ENCODE results near the gene TBC1D22A.
A peak's percentile ranks its signal among the peaks of the same experiment; 100 is the strongest.

Gene TBC1D22A

GRCh38 chr22:46829941-46830715 lies 67.7 kb downstream of the TBC1D22A start:
- TF ChIP-seq RARB (CRISPR knock-in tag; IDR thresholded peaks at IDR 0.05) (no peak), ZFP3 (CRISPR knock-in tag; IDR thresholded peaks at IDR 0.05) (no peak), ZNF70 (CRISPR knock-in tag; IDR thresholded peaks at IDR 0.05) (no peak), TCF4 (CRISPR knock-in tag; IDR thresholded peaks at IDR 0.05; ENCODE audit: borderline replicate concordance) (peak; percentile 55; the same call in 1 of the 2 replicates), PPARA (CRISPR knock-in tag; IDR thresholded peaks at IDR 0.05; ENCODE audit: borderline replicate concordance) (no peak), ZFP30 (CRISPR knock-in tag; IDR thresholded peaks at IDR 0.05) (no peak), TOX (CRISPR knock-in tag; IDR thresholded peaks at IDR 0.05; ENCODE audit: borderline replicate concordance) (no peak), ZC3H10 (CRISPR knock-in tag; IDR thresholded peaks at IDR 0.05) (no peak), SNAI2 (CRISPR knock-in tag; IDR thresholded peaks at IDR 0.05) (no peak), ARNTL (CRISPR knock-in tag; IDR thresholded peaks at IDR 0.05; ENCODE audit: borderline replicate concordance, low read depth) (no peak), CSDC2 (CRISPR knock-in tag; IDR thresholded peaks at IDR 0.05) (0 out of 2 replicates have a peak, but pooled peaks have one; percentile 22), PATZ1 (CRISPR knock-in tag; IDR thresholded peaks at IDR 0.05; ENCODE audit: borderline replicate concordance) (no peak), TSHZ2 (CRISPR knock-in tag; IDR thresholded peaks at IDR 0.05) (no peak; the same call in 1 of the 2 replicates), ISL1 (CRISPR knock-in tag; IDR thresholded peaks at IDR 0.05) (peak; percentile 79), CSRNP3 (CRISPR knock-in tag; IDR thresholded peaks at IDR 0.05) (no peak), GLIS3 (CRISPR knock-in tag; IDR thresholded peaks at IDR 0.05) (no peak), CREB5 (CRISPR knock-in tag; IDR thresholded peaks at IDR 0.05; ENCODE audit: low read depth) (no peak)
- ATAC-seq, result peak; percentile 88

GRCh38 chr22:46830841-46831240 lies 68.4 kb downstream of the TBC1D22A start:
- TF ChIP-seq ZNF8 (CRISPR knock-in tag; IDR thresholded peaks at IDR 0.05) (no peak), ZFP3 (CRISPR knock-in tag; IDR thresholded peaks at IDR 0.05) (0 out of 2 replicates have a peak, but pooled peaks have one; percentile 41)
- ATAC-seq, result peak; percentile 1; the same call in 2 of the 3 replicates

GRCh38 chr22:46833228-46833627 lies 70.8 kb downstream of the TBC1D22A start:
- no peak for ATAC-seq
- TF ChIP-seq ZFP30 (CRISPR knock-in tag; IDR thresholded peaks at IDR 0.05), result no peak
- TF ChIP-seq ZFP3 (CRISPR knock-in tag; IDR thresholded peaks at IDR 0.05), result no peak

- ATAC-seq, result no peak
- TF ChIP-seq TOX (CRISPR knock-in tag; IDR thresholded peaks at IDR 0.05; ENCODE audit: borderline replicate concordance) (no peak), TCF4 (CRISPR knock-in tag; IDR thresholded peaks at IDR 0.05; ENCODE audit: borderline replicate concordance) (no peak), CREB5 (CRISPR knock-in tag; IDR thresholded peaks at IDR 0.05; ENCODE audit: low read depth) (no peak), SNAI2 (CRISPR knock-in tag; IDR thresholded peaks at IDR 0.05) (no peak), ISL1 (CRISPR knock-in tag; IDR thresholded peaks at IDR 0.05) (no peak), POU6F1 (CRISPR knock-in tag; IDR thresholded peaks at IDR 0.05; ENCODE audit: borderline replicate concordance, low read depth) (no peak), PATZ1 (CRISPR knock-in tag; IDR thresholded peaks at IDR 0.05; ENCODE audit: borderline replicate concordance) (no peak)
Measured at GRCh38 chr22:46834021-46834737, 71.7 kb downstream of the TBC1D22A start.
